GM12892 (cell line): ENCODE results near the gene LANCL3.

Experiments used
- POLR2A ChIP-seq: IDR thresholded peaks from 2 replicates; pipeline ENCODE4 v1.6.1; 2011; ENCODE audit warnings: low read depth, low read length, control low read depth
- POLR2AphosphoS5 ChIP-seq: IDR thresholded peaks from 2 replicates; pipeline ENCODE4 v1.6.1; 2011; ENCODE audit warnings: low read depth, low read length, control low read depth

- TF ChIP-seq POLR2A: no peak
- no peak for TF ChIP-seq POLR2AphosphoS5
These were observed 118.7 kb downstream of the LANCL3 start for GRCh38 chrX:37690119-37690518.
